Activated CD4-positive, alpha-beta T cell treated with anti-CD3 and anti-CD28 coated beads, Interleukin-2, Interleukin-4, amounts not matched to agents 100 ng/mL and 50 ng/mL, durations not matched to agents 16 hours and 8 hours (primary cell): ENCODE measurements around the gene CTU2.

Experiments used
- DNase-seq: peaks from one replicate; pipeline ENCODE4 v3.0.0-alpha.2; 2020; ENCODE audit warnings: low spot score

Gene CTU2

GRCh38 chr16:88743693-88744576, 37.6 kb downstream of the CTU2 start:
- DNase-seq, result peak; percentile 60

- no peak for DNase-seq
Observed at GRCh38 chr16:88744577-88745521, 38.5 kb downstream of the CTU2 start.

GRCh38 chr16:88746506-88746905, 40.2 kb downstream of the CTU2 start:
- DNase-seq, result no peak

- peak; percentile 31 for DNase-seq
Observed at GRCh38 chr16:88747588-88748301, 41.4 kb downstream of the CTU2 start.

GRCh38 chr16:88748364-88748763, 42.1 kb downstream of the CTU2 start:
- no peak for DNase-seq

GRCh38 chr16:88749358-88749757, 43.1 kb downstream of the CTU2 start:
- no peak for DNase-seq

DNA sequence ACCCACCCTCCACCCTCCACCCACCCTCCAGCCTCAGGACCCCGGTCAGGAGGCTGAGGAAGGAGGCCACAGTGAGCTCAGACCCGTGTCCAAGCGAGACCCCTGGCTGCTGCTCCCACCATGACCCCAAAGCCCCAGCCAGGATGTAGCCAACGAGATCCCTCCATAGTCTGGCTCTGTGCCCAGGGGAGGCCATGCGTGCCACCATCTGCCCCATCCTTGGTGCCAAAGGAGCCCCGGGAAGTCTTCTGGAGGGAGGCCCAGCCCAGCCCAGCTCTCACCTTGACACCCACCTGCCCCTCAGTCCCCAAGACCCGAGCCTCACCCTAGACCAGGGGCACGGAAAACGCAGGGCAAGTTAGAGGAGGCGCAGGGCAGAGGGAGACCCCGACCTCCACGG, 44.6 kb downstream of the CTU2 start:
- DNase-seq, result no peak

DNA sequence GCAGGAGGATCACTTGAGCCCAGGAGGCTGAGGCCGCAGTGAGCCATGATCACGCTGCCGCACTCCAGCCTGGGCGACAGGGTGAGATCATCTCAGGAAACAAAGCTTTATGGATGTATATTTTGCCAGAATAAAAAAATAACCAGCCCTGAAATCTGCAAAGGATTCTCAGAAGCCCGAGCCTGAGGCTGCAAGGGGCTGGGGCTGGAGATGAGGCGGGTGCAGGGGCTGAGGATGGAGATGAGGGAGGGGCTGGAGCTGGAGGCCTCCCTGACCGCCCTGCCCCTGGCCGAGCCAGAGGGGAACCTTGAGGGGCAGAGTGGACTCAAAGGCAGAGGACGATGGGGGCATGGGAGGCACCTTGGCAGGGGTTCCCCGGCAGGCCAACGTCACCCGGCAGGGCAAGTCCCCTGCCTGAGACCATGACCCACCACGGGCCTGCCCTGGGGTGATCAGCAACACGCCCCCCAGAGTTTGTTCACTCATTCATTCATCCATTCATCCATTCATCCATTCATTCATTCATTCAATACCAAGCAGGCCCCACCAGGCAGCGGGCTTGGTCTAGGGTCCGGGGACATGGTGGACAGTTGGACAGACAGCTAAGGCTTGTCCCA, 46.2 kb downstream of the CTU2 start:
- no peak for DNase-seq

GRCh38 chr16:88753191-88753590, 46.9 kb downstream of the CTU2 start:
- DNase-seq, result no peak

GRCh38 chr16:88753602-88754001, 47.3 kb downstream of the CTU2 start:
- DNase-seq, result no peak

DNA sequence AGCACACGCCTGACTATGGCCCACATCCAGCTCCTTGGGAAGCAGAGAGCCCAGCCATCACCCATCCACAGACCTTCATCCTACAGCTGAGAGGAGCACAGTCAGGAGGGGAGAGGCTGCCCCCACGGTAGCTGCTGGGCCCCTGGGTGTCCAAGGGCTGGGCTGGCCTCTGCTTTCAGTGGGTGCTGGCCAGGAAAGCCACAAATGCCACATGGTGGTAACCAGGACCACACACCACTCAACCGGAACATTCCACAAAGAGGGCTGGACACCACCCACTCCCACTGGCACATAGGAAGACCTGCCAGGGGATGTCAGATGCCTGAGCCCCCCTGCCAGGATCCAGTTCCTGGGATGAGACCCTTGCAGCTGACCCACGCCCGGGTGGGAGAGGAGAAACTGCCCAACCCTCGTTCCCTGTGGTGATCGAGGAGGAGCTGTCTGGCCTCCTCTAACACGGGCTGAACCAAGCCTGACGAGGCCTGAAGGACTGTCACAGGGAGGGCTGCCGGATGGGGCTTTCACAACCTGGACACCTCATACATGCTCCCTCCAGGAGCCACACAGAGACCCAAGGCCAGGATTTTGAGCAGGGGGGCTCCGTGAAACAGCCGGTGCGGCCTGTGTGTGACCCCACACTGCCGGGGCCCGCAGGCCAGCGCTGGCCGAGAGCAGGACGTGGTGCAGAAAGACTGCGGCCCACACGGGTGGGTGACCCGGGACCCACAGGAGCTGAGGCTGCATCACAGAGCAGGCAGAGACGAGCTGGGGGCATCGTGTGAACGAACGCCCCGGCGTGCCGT, 48.0 kb downstream of the CTU2 start:
- DNase-seq, result no peak

- no peak for DNase-seq
Observed at GRCh38 chr16:88754912-88755744, 48.8 kb downstream of the CTU2 start.

DNA sequence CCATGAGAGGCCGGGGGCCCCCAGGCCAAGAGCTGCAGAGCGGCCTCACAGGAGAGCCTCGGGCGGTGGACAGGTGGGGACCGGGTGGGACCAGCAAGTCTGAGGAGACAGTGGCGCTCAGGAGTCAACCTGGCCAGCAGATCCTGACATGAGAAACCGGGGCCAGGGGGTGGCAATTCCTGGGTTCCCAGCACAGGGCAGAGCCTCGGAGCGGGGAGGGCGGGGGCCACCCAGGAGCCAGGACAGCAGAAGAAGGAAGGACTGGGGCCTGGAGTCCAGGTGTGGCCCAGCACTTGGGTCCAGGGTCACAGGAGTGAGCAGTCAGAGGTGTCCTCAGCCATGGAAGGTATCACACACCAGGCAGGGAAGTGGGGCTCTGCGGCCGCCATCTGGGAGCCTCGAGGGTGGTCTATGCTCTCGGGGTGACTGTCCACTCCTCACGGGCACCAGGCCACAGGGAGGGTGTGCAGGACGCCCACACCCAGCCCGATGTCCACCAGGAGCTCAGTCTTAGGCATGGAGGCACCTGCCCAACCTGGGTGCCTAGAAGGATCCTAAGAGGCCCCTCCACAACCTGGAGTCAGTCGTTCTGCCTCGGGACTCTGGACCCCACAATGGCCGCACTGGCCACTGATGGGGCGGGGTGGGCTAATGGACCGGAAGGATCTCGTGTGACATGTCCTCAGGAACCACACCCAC, 49.6 kb downstream of the CTU2 start:
- DNase-seq, result no peak

GRCh38 chr16:88758227-88758943, 52.1 kb downstream of the CTU2 start:
- no peak for DNase-seq

DNA sequence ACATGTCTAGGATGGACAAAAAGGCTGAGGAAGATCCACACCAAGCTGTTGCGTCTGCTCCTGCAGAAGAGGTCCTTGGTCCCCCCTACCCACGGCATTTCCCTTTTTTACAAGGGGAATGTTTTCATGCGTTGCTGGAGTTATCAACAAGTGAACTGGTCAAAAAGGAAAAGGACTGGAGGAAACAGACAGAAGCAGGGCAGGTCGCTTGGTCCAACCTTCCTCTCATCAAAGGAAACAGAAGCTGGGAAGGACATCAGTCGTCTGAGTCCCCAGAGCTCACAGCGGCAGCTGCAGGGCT, 52.6 kb downstream of the CTU2 start:
- DNase-seq, result no peak

DNA sequence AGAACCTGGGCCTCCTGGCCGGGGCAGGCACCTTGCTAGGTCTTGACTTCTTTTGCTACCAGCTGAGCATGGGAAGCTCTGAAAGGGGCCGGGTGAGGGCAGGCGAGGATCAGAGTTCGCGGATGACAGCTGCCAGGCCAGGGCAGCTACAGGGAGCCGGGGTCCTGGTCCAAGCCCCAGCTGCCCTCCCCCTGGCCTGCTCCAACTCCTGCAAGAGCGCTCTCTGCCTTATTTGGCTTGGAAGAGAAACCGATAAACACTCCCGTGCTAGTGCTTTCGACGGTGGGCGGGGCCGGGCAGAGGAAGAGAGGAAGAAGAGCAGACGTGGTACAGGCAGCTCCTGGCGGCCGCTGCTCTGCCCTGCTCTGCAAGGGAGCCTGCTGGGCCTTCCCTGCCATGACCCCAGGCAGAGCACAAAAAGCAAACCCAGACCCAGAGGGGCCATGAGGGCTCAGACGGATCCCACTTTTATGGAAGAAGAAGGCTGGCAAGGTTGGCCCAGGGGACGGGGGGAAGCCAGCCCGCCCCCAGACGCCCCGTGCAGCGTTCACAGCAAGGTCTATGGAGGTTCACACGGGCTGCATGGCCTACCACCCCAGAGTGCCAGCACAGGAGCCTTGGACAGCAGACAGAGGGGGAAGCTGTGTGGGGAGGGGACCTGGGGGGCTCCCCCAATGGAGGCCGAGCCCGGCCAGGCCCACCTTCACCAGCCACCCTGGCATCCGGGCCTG, 53.1 kb downstream of the CTU2 start:
- peak; percentile 32 for DNase-seq

DNA sequence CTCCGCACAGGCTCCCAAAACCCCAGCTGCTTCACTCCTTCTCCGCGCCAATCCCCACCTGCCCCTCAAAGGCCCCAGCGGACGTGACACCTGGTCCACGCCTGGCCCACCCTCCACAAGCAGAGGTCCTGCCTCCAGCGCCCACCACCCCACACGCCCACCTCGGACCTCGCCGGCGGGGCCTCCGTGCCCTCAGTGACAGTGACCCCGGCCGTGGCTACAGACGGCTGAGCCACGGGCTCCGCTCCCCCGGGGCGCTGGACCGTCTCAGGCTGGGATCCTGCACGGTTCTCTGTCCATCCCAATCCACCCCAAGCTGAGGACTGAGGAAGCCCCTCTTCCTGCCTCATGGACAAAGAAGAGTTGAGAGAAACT, 53.7 kb downstream of the CTU2 start:
- no peak for DNase-seq

GRCh38 chr16:88760424-88761142, 54.3 kb downstream of the CTU2 start:
- no peak for DNase-seq
